RWPE1 (cell line): ENCODE data around the gene EIPR1.

Source experiments
- CTCF ChIA-PET: fragments of 350-600 bp; sonication (Branson Sonifier 250); formaldehyde crosslinking; extraction: SDS; loops from one replicate; lab custom pipeline; 2021; lab: Yijun Ruan, JAX
- POLR2A ChIA-PET: fragments of 400-600 bp; formaldehyde crosslinking; extraction: SDS; loops from one replicate; lab custom pipeline; 2020; ENCODE audit warnings: antibody characterized with exemption; ENCODE audit not compliant: low non-redundant PET; lab: Yijun Ruan, JAX
- DNase-seq: peaks from one replicate; pipeline ENCODE4 v3.0.0; 2012; ENCODE audit warnings: low spot score
- H3K27ac ChIP-seq: fragments of 450-650 bp; 2 replicates; pipeline ENCODE4 v1.5.1; 2017
- TF ChIP-seq, protein P1 (sequence below): fragments of 450-650 bp; conservative IDR thresholded peaks from 2 replicates; pipeline ENCODE4 v1.5.1; 2017; ENCODE audit warnings: low read depth, mild to moderate bottlenecking

EIPR1 gene

DNA sequence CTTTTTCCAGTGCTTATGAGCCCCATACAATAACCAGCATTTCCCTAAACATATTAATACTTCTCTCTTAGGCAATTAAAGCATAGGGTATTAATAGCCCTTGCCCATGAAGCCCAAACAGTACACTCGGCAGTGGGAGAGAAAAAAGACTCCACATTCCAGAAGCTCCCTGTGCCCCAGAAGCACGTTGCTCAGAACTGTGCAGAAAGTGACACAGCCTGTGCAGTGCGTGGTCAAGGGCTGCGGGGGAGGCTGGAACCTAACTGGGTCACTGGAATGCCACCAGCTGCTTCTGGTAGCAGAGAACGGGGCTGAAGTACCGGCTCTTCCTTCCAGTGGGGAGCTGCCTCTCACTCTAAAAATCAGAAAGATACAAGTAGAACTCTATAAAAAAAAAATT, 32.7 kb downstream of the EIPR1 start:
- TF ChIP-seq, protein P1, sequence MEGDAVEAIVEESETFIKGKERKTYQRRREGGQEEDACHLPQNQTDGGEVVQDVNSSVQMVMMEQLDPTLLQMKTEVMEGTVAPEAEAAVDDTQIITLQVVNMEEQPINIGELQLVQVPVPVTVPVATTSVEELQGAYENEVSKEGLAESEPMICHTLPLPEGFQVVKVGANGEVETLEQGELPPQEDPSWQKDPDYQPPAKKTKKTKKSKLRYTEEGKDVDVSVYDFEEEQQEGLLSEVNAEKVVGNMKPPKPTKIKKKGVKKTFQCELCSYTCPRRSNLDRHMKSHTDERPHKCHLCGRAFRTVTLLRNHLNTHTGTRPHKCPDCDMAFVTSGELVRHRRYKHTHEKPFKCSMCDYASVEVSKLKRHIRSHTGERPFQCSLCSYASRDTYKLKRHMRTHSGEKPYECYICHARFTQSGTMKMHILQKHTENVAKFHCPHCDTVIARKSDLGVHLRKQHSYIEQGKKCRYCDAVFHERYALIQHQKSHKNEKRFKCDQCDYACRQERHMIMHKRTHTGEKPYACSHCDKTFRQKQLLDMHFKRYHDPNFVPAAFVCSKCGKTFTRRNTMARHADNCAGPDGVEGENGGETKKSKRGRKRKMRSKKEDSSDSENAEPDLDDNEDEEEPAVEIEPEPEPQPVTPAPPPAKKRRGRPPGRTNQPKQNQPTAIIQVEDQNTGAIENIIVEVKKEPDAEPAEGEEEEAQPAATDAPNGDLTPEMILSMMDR: no peak
- ChIA-PET CTCF (no interaction called here), POLR2A (no interaction called here)
- no peak for DNase-seq
- H3K27ac ChIP-seq: no peak overlapping the region

DNA sequence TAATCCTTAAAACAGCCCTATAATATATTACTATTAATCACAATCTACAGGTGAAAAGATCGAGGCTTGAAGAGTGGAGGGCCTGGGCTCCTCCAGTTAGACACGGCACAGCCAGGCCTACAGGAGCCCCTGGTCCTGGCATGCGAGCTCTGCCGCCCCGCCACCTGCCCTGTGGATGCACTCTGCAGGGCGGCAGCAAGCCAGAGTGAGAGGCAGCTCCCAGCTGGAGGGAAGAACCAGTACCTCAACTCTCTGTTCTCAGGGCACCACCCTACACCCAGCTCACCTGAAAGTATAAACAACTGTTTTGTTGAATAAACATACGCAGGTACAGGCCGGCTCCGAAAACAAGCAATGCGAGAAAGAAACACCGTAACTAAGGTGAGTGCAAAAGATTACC, 34.6 kb downstream of the EIPR1 start:
- ChIA-PET POLR2A (no interaction called here), CTCF (interaction anchor here (1.0 kb wide), 1 partner anchor 1573 kb away, joined by 3 read pairs; no protein-coding TSS in a partner anchor)
- DNase-seq: no peak
- TF ChIP-seq, protein P1: no peak
- H3K27ac ChIP-seq: no peak overlapping the region

DNA sequence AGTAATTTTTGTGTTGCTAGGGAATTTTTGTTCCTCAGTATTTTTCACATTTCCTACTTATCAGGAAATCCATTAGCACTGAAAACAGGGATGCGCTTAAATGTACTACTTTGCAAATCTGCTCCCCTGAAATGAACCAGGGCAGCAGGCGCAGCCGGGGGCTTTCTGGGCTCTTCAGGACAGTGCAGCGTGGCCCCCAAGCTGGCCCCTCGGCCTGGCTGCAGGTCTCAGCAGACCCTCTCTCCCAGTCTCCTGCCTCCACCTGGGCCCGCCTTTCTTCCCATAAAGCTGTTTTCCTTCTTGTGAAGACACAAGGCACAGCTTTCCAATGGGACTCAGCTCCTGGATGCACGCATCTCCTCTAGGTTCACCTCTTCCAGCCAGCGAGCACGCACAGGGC, 35.3 kb downstream of the EIPR1 start:
- H3K27ac ChIP-seq: no peak overlapping the region
- ChIA-PET POLR2A (no interaction called here), CTCF (interaction anchor here (0.9 to 1.0 kb wide), 2 partner anchors 1573 to 1791 kb away, joined by 3 read pairs; no protein-coding TSS in a partner anchor)
- TF ChIP-seq, protein P1: no peak
- no peak for DNase-seq

DNA sequence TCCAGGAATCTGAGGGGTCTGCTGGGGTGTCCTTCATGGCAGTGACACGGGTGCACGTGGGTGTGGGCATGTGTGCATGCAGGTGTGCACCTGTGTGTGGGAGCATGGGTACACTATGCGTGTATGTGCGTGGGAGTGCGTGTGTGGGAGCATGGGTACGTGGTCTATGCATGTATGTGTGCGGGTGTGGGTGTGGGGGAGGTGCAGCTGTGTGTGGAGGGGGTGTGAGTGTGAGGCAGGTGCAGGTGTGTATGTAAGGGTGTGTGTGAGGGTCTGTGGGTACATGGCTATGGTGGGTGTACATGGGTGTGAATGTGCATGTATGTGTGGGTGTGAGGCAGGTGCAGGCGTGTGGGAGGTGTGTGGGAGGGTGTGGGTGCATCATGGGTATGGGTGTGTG, 36.3 kb downstream of the EIPR1 start:
- no peak for DNase-seq
- ChIA-PET POLR2A (no interaction called here), CTCF (no interaction called here)
- H3K27ac ChIP-seq: no peak overlapping the region
- TF ChIP-seq, protein P1: no peak

DNA sequence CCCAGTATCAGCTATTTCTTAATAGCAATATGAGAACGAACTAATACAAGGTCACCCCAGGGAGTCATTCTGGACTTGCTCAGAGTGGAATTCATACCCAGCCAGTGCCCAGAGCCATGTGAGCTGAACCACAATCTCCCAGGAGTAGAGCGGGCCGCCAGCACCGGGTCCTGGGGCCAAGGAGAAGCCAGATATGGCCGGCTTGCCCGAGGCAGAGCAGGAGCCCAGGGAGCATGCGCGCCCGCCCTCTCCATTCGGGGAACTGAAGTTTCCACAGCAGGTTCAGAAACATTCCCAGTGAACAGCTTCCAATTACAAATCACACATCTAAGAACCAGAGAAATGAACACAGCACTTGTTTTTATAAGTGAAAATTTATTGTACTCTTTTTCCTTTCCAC, 37.5 kb downstream of the EIPR1 start:
- H3K27ac ChIP-seq: no peak overlapping the region
- ChIA-PET CTCF (interaction anchor here (0.7 kb wide), 2 partner anchors 37 to 213 kb away, joined by 3 to 4 read pairs; no protein-coding TSS in a partner anchor), POLR2A (no interaction called here)
- no peak for DNase-seq
- TF ChIP-seq, protein P1: no peak

DNA sequence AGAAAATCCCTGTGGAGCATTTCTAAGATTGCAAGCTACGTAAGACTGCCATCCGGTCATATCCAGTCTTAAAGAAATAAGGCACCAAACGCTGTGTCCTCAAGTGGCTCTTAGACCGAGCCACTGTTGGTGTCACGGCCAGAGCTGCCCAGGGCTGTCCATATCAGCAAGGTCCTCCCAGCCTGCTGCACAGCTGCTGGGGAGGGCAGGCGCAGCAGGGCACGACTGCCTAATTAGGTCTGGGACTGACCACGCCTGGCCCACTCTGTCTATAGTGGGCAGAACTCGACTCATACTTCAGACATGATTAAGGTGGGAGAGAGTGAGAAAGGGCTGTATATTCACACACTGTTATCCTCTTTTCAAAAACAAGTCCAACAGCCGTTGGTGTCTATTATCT, 39.3 kb downstream of the EIPR1 start:
- no peak for DNase-seq
- ChIA-PET CTCF (no interaction called here), POLR2A (no interaction called here)
- no peak overlapping the region for H3K27ac ChIP-seq
- TF ChIP-seq, protein P1: no peak
